Spleen (tissue), 11 donors: Measurements from ENCODE around the gene RIOK2. TPM values are rescaled to one million over a fixed set of nuclear protein-coding genes. Genes with fewer than 3 reads are reported as not detected.
"Not testable (repeated sequence)": the region's sequence is repeated elsewhere in the genome, so short reads cannot be mapped to it uniquely, and the experiment has no call there.

Source experiments
- DNase-seq: peaks from one replicate; pipeline ENCODE4 v3.0.0-alpha.2; 2020
- H3K27ac ChIP-seq, 8 donors: fragments of 200-600 bp; sonication (generic) in 7 of 8; 1 replicate in 4 of 8; 2 replicates in 4 of 8; pipeline versions ENCODE4 v1.5.0 to v1.8.0; 2016 to 2021; ENCODE audit warnings: inconsistent platforms in 4 of 8, mild to moderate bottlenecking in 4 of 8, moderate library complexity in 1 of 8
- H3K27me3 ChIP-seq, 7 donors: fragments of 200-600 bp; sonication (generic) in 6 of 7; replicated peaks in 1 of 7; 1 replicate in 4 of 7; 2 replicates in 3 of 7; pipeline versions ENCODE4 v1.5.0 to v1.8.0; 2016 to 2021; ENCODE audit warnings: inconsistent platforms in 3 of 7, mild to moderate bottlenecking in 1 of 7
- H3K36me3 ChIP-seq, 6 donors: fragments of 200-600 bp; sonication (generic) in 5 of 6; 1 replicate in 4 of 6; 2 replicates in 2 of 6; pipeline versions ENCODE4 v1.5.0 to v1.8.0; 2016 to 2021; ENCODE audit warnings: inconsistent platforms in 2 of 6
- H3K4me1 ChIP-seq, 6 donors: fragments of 200-600 bp; sonication (generic) in 5 of 6; 1 replicate in 3 of 6; 2 replicates in 3 of 6; pipeline versions ENCODE4 v1.5.0 to v1.8.0; 2016 to 2021; ENCODE audit warnings: inconsistent platforms in 3 of 6
- H3K4me3 ChIP-seq, 8 donors: fragments of 200-600 bp; sonication (generic) in 7 of 8; 1 replicate in 4 of 8; 2 replicates in 4 of 8; pipeline versions ENCODE4 v1.5.0 to v1.8.0; 2016 to 2021; ENCODE audit warnings: inconsistent platforms in 4 of 8, mild to moderate bottlenecking in 4 of 8, moderate library complexity in 2 of 8
- H3K9me3 ChIP-seq, 8 donors: fragments of 200-600 bp; sonication (generic) in 7 of 8; 1 replicate in 4 of 8; 2 replicates in 4 of 8; pipeline versions ENCODE4 v1.5.0 to v1.8.0; 2016 to 2021; ENCODE audit warnings: inconsistent platforms in 4 of 8
- POLR2A ChIP-seq, 3 donors: fragments of 450-650 bp; IDR thresholded peaks; one replicate each; pipeline ENCODE4 v1.5.1; 2017; ENCODE audit warnings: antibody characterized with exemption in 3 of 3, mild to moderate bottlenecking in 1 of 3
- POLR2AphosphoS5 ChIP-seq, 3 donors: sonication (generic); formaldehyde crosslinking; IDR thresholded peaks; one replicate each; pipeline ENCODE4 v1.5.1; 2017; ENCODE audit warnings: antibody characterized with exemption in 3 of 3
- WGBS, 5 donors: extraction: QIAGEN DNeasy Blood & Tissue Kit in 3 of 5; methylation state at CpG; one replicate each; pipeline versions ENCODE4 v1.1.5 to v1.1.7; 2013 to 2018; 5-methylcytosine and 5-hydroxymethylcytosine counted together
- intact Hi-C: fragments of 100-400 bp; cut with DNase I; formaldehyde crosslinking; loops from one replicate; pipeline ENCODE4 v1.15.0; 2023; ENCODE audit warnings: low total_unique reads
- polyA plus RNA-seq, 3 donors: library from polyadenylated mRNA; stranded (reverse); fragments of 200-250 nt; gene quantifications; one replicate each; pipeline ENCODE4 v1.2.1, GENCODE V29; 2013
- total RNA-seq, 7 donors: library from RNA; depleted of rRNA in 3 of 7; stranded (reverse); fragments of >200 nt in 3 of 7; fragmentation: NEBNext Ultra II Directional in 4 of 7; extraction: Animal tissue kit (Norgen Biotek cat#: 25700) in 4 of 7; gene quantifications; one replicate each; pipeline versions ENCODE4 v1.1.0 to v1.2.1, GENCODE V29; 2016 to 2021
- TF ChIP-seq, protein P1 (sequence below), 11 experiments: fragments of 200-600 bp in 7 of 11; fragments of 450-650 bp in 4 of 11; sonication (generic) in 4 of 11; IDR thresholded peaks in 8 of 11; conservative IDR thresholded peaks in 3 of 11; 1 replicate in 7 of 11; 2 replicates in 4 of 11; pipeline versions ENCODE4 v1.4.0 to v1.8.0; 2016 to 2021; ENCODE audit warnings: antibody characterized with exemption in 11 of 11, inconsistent platforms in 4 of 11, mild to moderate bottlenecking in 1 of 11
- donor health status: healthy with polysubstance abuse.
- donor health status: DM: no; HTN: no; CAD: no; lungs with moderate emphysema.
- donor health status: DM: no; HTN: no; CAD: no.
- donor health status: Bipolar disorder and iron deficiency.
- donor health status: healthy.
- donor health status: DM: no; HTN: no; CAD: no.
- donor health status: DM: yes; HTN: yes; CAD: no.

The RIOK2 gene
- total and polyA plus RNA-seq, 10 donors, result 8.5 to 30.0 (median 16.7) TPM

DNA sequence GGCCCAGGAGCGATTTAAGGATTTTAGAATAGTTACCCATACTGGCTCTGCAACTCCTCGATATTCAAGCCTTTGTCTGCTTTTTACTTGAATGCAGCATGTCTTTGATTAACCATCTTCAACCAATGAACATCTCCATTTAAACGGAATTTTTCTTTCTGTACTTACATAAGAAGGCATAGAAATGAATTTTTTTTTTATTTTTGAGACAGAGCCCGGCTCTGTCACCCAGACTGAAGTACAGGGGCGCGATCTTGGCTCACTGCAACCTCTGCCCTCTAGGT, 825 bp upstream of the RIOK2 start:
- Histone ChIP-seq H3K27me3 (no peaks in the 10 kb centered on the region), H3K4me1 (peaks cover 19 to 40% (median 29%) of the 10 kb centered on the region in 6 donors), H3K36me3 (peaks cover 0 to 8% (median 5%) of the 10 kb centered on the region in 6 donors), H3K27ac (peak overlapping the region; percentile 78 to 95 (median 90)), H3K9me3 (no peaks in the 10 kb centered on the region), H3K4me3 (peak overlapping the region; percentile 49 to 84 (median 71))
- no peak for DNase-seq
- intact Hi-C loops, result no loop called here
- no peak for TF ChIP-seq POLR2A (IDR thresholded peaks at IDR 0.05)
- TF ChIP-seq POLR2AphosphoS5 (IDR thresholded peaks at IDR 0.05), result no peak
- TF ChIP-seq, protein P1, sequence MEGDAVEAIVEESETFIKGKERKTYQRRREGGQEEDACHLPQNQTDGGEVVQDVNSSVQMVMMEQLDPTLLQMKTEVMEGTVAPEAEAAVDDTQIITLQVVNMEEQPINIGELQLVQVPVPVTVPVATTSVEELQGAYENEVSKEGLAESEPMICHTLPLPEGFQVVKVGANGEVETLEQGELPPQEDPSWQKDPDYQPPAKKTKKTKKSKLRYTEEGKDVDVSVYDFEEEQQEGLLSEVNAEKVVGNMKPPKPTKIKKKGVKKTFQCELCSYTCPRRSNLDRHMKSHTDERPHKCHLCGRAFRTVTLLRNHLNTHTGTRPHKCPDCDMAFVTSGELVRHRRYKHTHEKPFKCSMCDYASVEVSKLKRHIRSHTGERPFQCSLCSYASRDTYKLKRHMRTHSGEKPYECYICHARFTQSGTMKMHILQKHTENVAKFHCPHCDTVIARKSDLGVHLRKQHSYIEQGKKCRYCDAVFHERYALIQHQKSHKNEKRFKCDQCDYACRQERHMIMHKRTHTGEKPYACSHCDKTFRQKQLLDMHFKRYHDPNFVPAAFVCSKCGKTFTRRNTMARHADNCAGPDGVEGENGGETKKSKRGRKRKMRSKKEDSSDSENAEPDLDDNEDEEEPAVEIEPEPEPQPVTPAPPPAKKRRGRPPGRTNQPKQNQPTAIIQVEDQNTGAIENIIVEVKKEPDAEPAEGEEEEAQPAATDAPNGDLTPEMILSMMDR (IDR thresholded peaks at IDR 0.05 in 8 of 11, conservative IDR thresholded peaks at IDR 0.05 in 3 of 11), result no peak
- WGBS, 5 donors, result 39 to 60% (median 49%) methylated on average over 6 of the region's 6 CpGs

DNA sequence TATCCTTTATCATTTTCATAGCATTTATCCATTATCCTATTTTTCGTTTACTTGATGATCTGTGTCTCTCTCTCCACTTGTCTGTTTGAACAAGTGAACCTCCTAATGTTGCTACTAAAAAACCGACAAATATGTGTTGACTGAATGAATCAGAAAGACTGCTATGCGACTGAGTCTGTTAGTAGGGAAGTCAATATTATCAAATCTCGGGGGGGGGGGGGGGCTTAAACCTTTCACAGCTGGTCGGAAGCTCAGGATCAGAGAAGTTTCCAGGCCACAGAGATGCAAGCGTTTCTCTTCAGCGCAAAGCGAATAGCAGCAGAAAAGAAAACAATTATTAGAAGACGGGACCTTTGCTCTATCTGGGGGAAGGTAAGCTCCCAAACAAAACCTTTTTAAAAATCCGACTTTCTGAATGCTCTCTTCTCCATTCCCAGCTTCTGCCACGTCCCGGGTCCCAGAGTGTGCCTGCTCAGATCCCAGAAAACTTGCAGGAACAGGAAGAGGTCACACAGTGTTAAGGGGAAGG, 412 bp downstream of the RIOK2 start:
- 0 to 1% (median 1%) methylated on average over 12 of the region's 12 CpGs for WGBS, 5 donors
- Histone ChIP-seq H3K36me3 (peaks cover 0 to 20% (median 15%) of the 10 kb centered on the region in 6 donors), H3K4me1 (peaks cover 19 to 40% (median 29%) of the 10 kb centered on the region in 6 donors), H3K27me3 (no peaks in the 10 kb centered on the region), H3K27ac (peak overlapping the region; percentile 78 to 95 (median 90)), H3K4me3 (peak overlapping the region; percentile 49 to 84 (median 71)), H3K9me3 (no peaks in the 10 kb centered on the region)
- no peak for DNase-seq
- no peak for TF ChIP-seq POLR2AphosphoS5 (IDR thresholded peaks at IDR 0.05)
- TF ChIP-seq POLR2A (IDR thresholded peaks at IDR 0.05), result no peak
- TF ChIP-seq, protein P1 (IDR thresholded peaks at IDR 0.05 in 8 of 11, conservative IDR thresholded peaks at IDR 0.05 in 3 of 11), result no peak
- intact Hi-C loops, result no loop called here

DNA sequence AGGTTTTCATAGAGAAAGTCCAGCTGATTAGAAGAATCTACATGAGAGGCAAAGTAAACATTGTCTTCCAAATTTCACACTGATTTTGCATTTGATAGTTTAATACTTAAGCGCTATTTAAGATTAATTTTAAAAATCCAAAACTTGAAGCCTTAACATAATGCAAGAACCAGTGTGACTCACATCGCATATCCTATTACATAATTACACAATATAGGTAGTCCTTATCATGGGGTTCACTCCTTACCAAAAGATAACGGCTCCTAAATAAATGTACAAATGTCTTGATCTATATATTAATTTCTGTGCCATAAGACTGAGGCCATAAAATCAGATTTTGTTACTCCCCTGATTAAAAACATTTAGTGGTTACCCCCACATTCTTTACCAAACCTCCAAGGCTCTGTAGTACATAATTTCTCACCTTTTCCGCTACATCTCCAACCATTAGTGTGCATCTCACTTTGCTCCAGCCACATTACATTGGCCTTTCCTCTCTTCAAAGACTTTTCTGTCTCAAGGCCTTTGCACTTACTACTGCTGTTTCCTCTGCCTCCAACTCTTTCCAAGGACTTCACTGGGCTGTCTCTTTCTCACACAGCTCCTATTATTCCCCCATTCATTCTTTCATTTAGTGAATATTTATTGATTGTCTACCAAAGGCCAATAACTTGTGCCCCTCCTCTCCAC, 1.0 kb downstream of the RIOK2 start:
- intact Hi-C loops, result no loop called here

DNA sequence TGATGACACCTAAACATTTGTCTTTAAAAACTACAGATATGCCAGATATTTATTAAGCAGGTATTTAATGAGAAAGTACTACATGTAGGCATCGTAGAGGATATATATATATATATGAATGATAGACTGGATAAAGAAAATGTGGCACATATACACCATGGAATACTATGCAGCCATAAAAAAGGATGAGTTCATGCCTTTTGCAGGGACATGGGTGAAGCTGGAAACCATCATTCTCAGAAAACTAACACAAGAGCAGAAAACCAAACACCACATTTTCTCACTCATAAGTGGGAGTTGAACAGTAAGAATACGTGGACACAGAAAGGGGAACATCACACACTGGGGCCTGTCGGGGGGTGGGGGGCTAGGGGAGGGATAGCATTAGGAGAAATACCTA, 3.6 kb downstream of the RIOK2 start:
- H3K4me3 ChIP-seq, H3K27me3 ChIP-seq, H3K9me3 ChIP-seq, H3K27ac ChIP-seq, intact Hi-C loops, DNase-seq: not testable (repeated sequence)
- Histone ChIP-seq H3K4me1 (peaks cover 19 to 37% (median 29%) of the 10 kb centered on the region in 6 donors), H3K36me3 (peaks cover 0 to 52% (median 45%) of the 10 kb centered on the region in 6 donors)
- WGBS, 5 donors, result 65 to 98% (median 79%) methylated on average over 3 of the region's 3 CpGs

More for the DNA sequence above, 1.0 kb downstream of the RIOK2 start:
- 66 to 86% (median 75%) methylated on average over 4 of the region's 4 CpGs for WGBS, 5 donors
- no peaks in the 10 kb centered on the region for H3K9me3 ChIP-seq
- peak overlapping the region in 5 of 8 donors; percentile 90 to 95 (median 94) for H3K27ac ChIP-seq
- H3K4me1 ChIP-seq, result peaks cover 19 to 40% (median 29%) of the 10 kb centered on the region in 6 donors
- no peak for DNase-seq
- H3K27me3 ChIP-seq, result no peaks in the 10 kb centered on the region
- peak overlapping the region; percentile 49 to 84 (median 71) for H3K4me3 ChIP-seq
- TF ChIP-seq POLR2A (IDR thresholded peaks at IDR 0.05) (no peak), POLR2AphosphoS5 (IDR thresholded peaks at IDR 0.05) (no peak)
- peaks cover 0 to 27% (median 22%) of the 10 kb centered on the region in 6 donors for H3K36me3 ChIP-seq

DNA sequence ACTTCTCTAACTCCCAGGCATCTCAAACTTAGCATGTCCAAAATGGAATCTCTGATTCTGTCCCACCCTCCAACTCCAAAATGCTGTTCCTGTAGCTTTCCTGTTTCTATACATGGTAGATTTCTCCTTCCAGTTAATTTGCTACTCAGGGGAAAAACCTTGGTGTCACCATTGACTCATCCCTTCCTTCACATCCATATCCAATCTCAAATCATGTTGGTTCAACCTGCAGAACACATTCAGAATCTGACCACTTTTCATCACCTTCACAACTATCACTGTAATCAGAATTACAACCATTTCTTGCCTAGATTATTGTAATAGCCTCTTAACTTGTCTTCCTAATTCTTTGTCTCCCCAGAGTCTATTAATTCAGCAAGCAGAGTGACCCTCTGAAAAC, 10.8 kb downstream of the RIOK2 start:
- peaks cover 0 to 13% (median 3%) of the 10 kb centered on the region in 6 donors for H3K4me1 ChIP-seq
- intact Hi-C loops, result no loop called here
- no peak for DNase-seq
- H3K27ac ChIP-seq, result no peak overlapping the region
- no peaks in the 10 kb centered on the region for H3K27me3 ChIP-seq
- TF ChIP-seq POLR2A (IDR thresholded peaks at IDR 0.05), result no peak
- TF ChIP-seq POLR2AphosphoS5 (IDR thresholded peaks at IDR 0.05), result no peak
- TF ChIP-seq, protein P1 (IDR thresholded peaks at IDR 0.05 in 8 of 11, conservative IDR thresholded peaks at IDR 0.05 in 3 of 11), result no peak
- H3K4me3 ChIP-seq, result no peak overlapping the region
- peaks cover 3 to 100% (median 79%) of the 10 kb centered on the region in 6 donors for H3K36me3 ChIP-seq
- H3K9me3 ChIP-seq, result no peaks in the 10 kb centered on the region
